Endothelial cell (in vitro differentiated cells): Measurements from ENCODE around the gene SUZ12. TPM values are rescaled to one million over a fixed set of nuclear protein-coding genes. Genes with fewer than 3 reads are reported as not detected.
"Not testable (repeated sequence)": the region's sequence is repeated elsewhere in the genome, so short reads cannot be mapped to it uniquely, and the experiment has no call there.

ENCODE experiments used
- DNase-seq: peaks from one replicate; pipeline ENCODE4 v3.0.0; 2021; ENCODE audit warnings: low spot score
- H3K27ac Mint-ChIP-seq: one replicate; pipeline ENCODE4 v1.8.0; 2021; ENCODE audit warnings: mixed read lengths, inconsistent platforms; ENCODE audit not compliant: unreplicated experiment
- H3K27me3 Mint-ChIP-seq: one replicate; pipeline ENCODE4 v1.8.0; 2021; ENCODE audit warnings: mild to moderate bottlenecking, moderate library complexity, mixed read lengths, inconsistent platforms; ENCODE audit not compliant: unreplicated experiment
- H3K36me3 Mint-ChIP-seq: one replicate; pipeline ENCODE4 v1.8.0; 2021; ENCODE audit warnings: mild to moderate bottlenecking, low read depth, mixed read lengths, inconsistent platforms; ENCODE audit not compliant: unreplicated experiment
- H3K4me1 Mint-ChIP-seq: one replicate; pipeline ENCODE4 v1.8.0; 2021; ENCODE audit warnings: mild to moderate bottlenecking, mixed read lengths, inconsistent platforms; ENCODE audit not compliant: unreplicated experiment
- H3K4me3 Mint-ChIP-seq: one replicate; pipeline ENCODE4 v1.8.0; 2021; ENCODE audit warnings: mild to moderate bottlenecking, mixed read lengths, inconsistent platforms; ENCODE audit not compliant: unreplicated experiment
- H3K9me3 Mint-ChIP-seq: one replicate; pipeline ENCODE4 v1.8.0; 2021; ENCODE audit warnings: mixed read lengths, inconsistent platforms; ENCODE audit not compliant: unreplicated experiment
- CTCF ChIP-seq: fragments of 200-600 bp; sonication (generic); IDR thresholded peaks from one replicate; pipeline ENCODE4 v1.5.0; 2021; ENCODE audit warnings: antibody characterized with exemption; ENCODE audit not compliant: unreplicated experiment
- total RNA-seq: library from RNA; stranded (reverse); fragmentation: NEBNext Ultra II Directional; extraction: Animal tissue kit (Norgen Biotek cat#: 25700); gene quantifications from one replicate; pipeline ENCODE4 v1.2.1, GENCODE V29; 2021; ENCODE audit not compliant: unreplicated experiment

The SUZ12 gene
- total RNA-seq, 1 donor from 2014 or later: 18.3 TPM

- H3K4me1 Mint-ChIP-seq: no peaks in the 10 kb centered on the region
- no peak for DNase-seq
- no peak overlapping the region for H3K27ac Mint-ChIP-seq
- H3K36me3 Mint-ChIP-seq: no peaks in the 10 kb centered on the region
- no peaks in the 10 kb centered on the region for H3K9me3 Mint-ChIP-seq
- no peak overlapping the region for H3K4me3 Mint-ChIP-seq
- H3K27me3 Mint-ChIP-seq: peaks cover 3% of the 10 kb centered on the region
- TF ChIP-seq CTCF: no peak
Observed at GRCh38 chr17:31931756-31932155, 5.1 kb upstream of the SUZ12 start.

GRCh38 chr17:31935512-31935911, 1.3 kb upstream of the SUZ12 start:
- H3K27me3 Mint-ChIP-seq: peaks cover 3% of the 10 kb centered on the region
- no peak for DNase-seq
- no peaks in the 10 kb centered on the region for H3K9me3 Mint-ChIP-seq

GRCh38 chr17:31937926-31938641, 1.3 kb downstream of the SUZ12 start:
- H3K36me3 Mint-ChIP-seq, H3K9me3 Mint-ChIP-seq, H3K4me1 Mint-ChIP-seq, H3K27me3 Mint-ChIP-seq, DNase-seq: not testable (repeated sequence)
- Mint-ChIP-seq H3K4me3 (peak overlapping the region; percentile 89), H3K27ac (peak overlapping the region; percentile 18)

More at GRCh38 chr17:31935512-31935911, 1.3 kb upstream of the SUZ12 start:
- no peak overlapping the region for H3K27ac Mint-ChIP-seq
- H3K36me3 Mint-ChIP-seq: no peaks in the 10 kb centered on the region
- peak overlapping the region; percentile 37 for H3K4me3 Mint-ChIP-seq
- no peak for TF ChIP-seq CTCF
- H3K4me1 Mint-ChIP-seq: peaks cover 8% of the 10 kb centered on the region

- H3K36me3 Mint-ChIP-seq, H3K4me3 Mint-ChIP-seq: not testable (repeated sequence)
Observed at GRCh38 chr17:31941916-31942315, 5.1 kb downstream of the SUZ12 start.

GRCh38 chr17:31942396-31942795, 5.6 kb downstream of the SUZ12 start:
- not testable (repeated sequence) for H3K36me3 Mint-ChIP-seq, H3K4me1 Mint-ChIP-seq, H3K27ac Mint-ChIP-seq, H3K4me3 Mint-ChIP-seq, H3K27me3 Mint-ChIP-seq, H3K9me3 Mint-ChIP-seq, DNase-seq

More at GRCh38 chr17:31941916-31942315, 5.1 kb downstream of the SUZ12 start:
- not testable (repeated sequence) for H3K27me3 Mint-ChIP-seq, H3K4me1 Mint-ChIP-seq, DNase-seq, H3K9me3 Mint-ChIP-seq, H3K27ac Mint-ChIP-seq

- not testable (repeated sequence) for H3K9me3 Mint-ChIP-seq, H3K4me1 Mint-ChIP-seq, DNase-seq, H3K27me3 Mint-ChIP-seq, H3K36me3 Mint-ChIP-seq, H3K4me3 Mint-ChIP-seq, H3K27ac Mint-ChIP-seq
Observed at GRCh38 chr17:31951953-31952352, 15.1 kb downstream of the SUZ12 start.

- not testable (repeated sequence) for H3K9me3 Mint-ChIP-seq, H3K4me3 Mint-ChIP-seq, H3K27me3 Mint-ChIP-seq, H3K27ac Mint-ChIP-seq, DNase-seq, H3K4me1 Mint-ChIP-seq, H3K36me3 Mint-ChIP-seq
Observed at GRCh38 chr17:31964131-31964530, 27.3 kb downstream of the SUZ12 start.
